ENCODE results near the gene RFX3.

RFX3 gene

GRCh38 chr9:3532158-3532557, 6.4 kb upstream of the RFX3 start:
- peaks cover 27% of the 10 kb centered on the region for H3K36me3 ChIP-seq (ENCODE audit: insufficient read depth, low read length)
- H3F3A ChIP-seq (ENCODE audit: insufficient read depth, low read length), result 0 out of 2 replicates have a peak, but pooled peaks cover 3% of the 10 kb centered on the region
- TF ChIP-seq EZH2 (IDR thresholded peaks at IDR 0.05; ENCODE audit: borderline replicate concordance, low read length), result no peak
- TF ChIP-seq, protein P1, sequence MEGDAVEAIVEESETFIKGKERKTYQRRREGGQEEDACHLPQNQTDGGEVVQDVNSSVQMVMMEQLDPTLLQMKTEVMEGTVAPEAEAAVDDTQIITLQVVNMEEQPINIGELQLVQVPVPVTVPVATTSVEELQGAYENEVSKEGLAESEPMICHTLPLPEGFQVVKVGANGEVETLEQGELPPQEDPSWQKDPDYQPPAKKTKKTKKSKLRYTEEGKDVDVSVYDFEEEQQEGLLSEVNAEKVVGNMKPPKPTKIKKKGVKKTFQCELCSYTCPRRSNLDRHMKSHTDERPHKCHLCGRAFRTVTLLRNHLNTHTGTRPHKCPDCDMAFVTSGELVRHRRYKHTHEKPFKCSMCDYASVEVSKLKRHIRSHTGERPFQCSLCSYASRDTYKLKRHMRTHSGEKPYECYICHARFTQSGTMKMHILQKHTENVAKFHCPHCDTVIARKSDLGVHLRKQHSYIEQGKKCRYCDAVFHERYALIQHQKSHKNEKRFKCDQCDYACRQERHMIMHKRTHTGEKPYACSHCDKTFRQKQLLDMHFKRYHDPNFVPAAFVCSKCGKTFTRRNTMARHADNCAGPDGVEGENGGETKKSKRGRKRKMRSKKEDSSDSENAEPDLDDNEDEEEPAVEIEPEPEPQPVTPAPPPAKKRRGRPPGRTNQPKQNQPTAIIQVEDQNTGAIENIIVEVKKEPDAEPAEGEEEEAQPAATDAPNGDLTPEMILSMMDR (IDR thresholded peaks at IDR 0.05; ENCODE audit: low read length), result no peak
- H3K9me3 ChIP-seq (ENCODE audit: low read length), result no peaks in the 10 kb centered on the region
- H3K27ac ChIP-seq (ENCODE audit: low read depth, low read length, poor library complexity, severe bottlenecking), result no peak overlapping the region
- no peak overlapping the region for H3K9ac ChIP-seq (ENCODE audit: low read length)
- H3K4me2 ChIP-seq (ENCODE audit: low read length), result no peak overlapping the region
- peaks cover 33% of the 10 kb centered on the region for H3K79me2 ChIP-seq (ENCODE audit: insufficient read depth, low read length)
- no peak overlapping the region for H3K4me3 ChIP-seq (ENCODE audit: low read depth, low read length, poor library complexity, severe bottlenecking)
- H3K4me1 ChIP-seq (ENCODE audit: insufficient read depth, low read length, severe bottlenecking), result peaks cover 24% of the 10 kb centered on the region
- no peaks in the 10 kb centered on the region for H3K27me3 ChIP-seq (ENCODE audit: insufficient read depth, low read length)
- H2AFZ ChIP-seq (ENCODE audit: low read length), result no peak overlapping the region
- H4K20me1 ChIP-seq (ENCODE audit: insufficient read depth, low read length), result no peaks in the 10 kb centered on the region
- H3K9me2 ChIP-seq (ENCODE audit: low read depth, low read length), result no peaks in the 10 kb centered on the region

GRCh38 chr9:3528451-3528850, 2.6 kb upstream of the RFX3 start:
- Histone ChIP-seq H3K4me2 (ENCODE audit: low read length) (peak overlapping the region; percentile 92), H3K4me3 (ENCODE audit: low read depth, low read length, poor library complexity, severe bottlenecking) (peak overlapping the region; percentile 81), H3F3A (ENCODE audit: insufficient read depth, low read length) (no peaks in the 10 kb centered on the region), H3K36me3 (ENCODE audit: insufficient read depth, low read length) (peaks cover 27% of the 10 kb centered on the region), H3K9me2 (ENCODE audit: low read depth, low read length) (no peaks in the 10 kb centered on the region), H3K9me3 (ENCODE audit: low read length) (no peaks in the 10 kb centered on the region), H3K9ac (ENCODE audit: low read length) (peak overlapping the region; percentile 96), H3K79me2 (ENCODE audit: insufficient read depth, low read length) (peaks cover 54% of the 10 kb centered on the region), H2AFZ (ENCODE audit: low read length) (no peak overlapping the region), H3K4me1 (ENCODE audit: insufficient read depth, low read length, severe bottlenecking) (peaks cover 33% of the 10 kb centered on the region), H3K27ac (ENCODE audit: low read depth, low read length, poor library complexity, severe bottlenecking) (peak overlapping the region; percentile 97), H4K20me1 (ENCODE audit: insufficient read depth, low read length) (no peaks in the 10 kb centered on the region), H3K27me3 (ENCODE audit: insufficient read depth, low read length) (no peaks in the 10 kb centered on the region)
- TF ChIP-seq, protein P1 (IDR thresholded peaks at IDR 0.05; ENCODE audit: low read length), result no peak
- TF ChIP-seq EZH2 (IDR thresholded peaks at IDR 0.05; ENCODE audit: borderline replicate concordance, low read length), result no peak

DNA sequence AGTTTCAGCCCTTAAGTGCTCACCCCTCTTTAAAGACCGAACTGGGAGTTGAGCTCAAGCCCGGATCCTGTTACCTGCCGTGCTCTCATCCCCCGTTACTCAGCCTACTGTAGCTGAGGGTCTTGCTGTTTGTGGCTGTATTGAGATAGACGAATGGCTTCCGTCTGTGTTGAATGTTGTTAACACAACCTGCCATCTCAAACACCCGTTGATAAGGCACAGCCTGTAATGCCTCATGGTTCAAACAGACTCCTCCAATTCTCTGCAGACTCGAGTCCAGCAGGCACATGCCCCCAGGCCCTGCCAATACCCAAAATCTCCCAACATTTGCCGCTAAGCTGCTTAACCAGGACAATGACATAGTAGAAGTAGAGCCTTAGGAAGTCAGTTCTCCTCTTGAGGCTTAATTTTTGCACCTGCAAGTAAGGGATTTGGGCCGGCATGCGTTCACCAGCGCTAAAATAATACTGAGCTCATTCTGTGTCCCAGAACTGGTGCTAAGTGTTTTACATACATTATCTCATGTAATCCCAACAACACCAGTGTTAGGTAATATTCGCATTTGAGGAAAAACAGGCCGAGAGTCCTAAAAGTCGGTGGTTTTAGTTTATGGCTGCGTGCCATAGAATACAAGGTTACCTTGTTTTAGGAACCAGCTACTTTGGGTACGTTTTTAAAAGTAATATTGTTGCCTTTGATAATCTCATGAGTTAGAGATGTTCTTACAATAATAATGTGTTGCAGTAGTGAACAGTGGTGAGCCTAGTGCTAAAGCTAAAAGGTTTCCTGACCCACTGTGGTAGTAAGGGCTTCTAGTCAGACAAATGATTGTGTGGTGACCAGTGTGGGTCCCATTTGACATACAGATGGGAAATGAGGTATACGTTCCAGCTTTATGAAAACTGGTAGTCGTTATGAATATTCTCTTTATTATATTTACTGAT, 1.5 kb upstream of the RFX3 start:
- no peaks in the 10 kb centered on the region for H3K27me3 ChIP-seq (ENCODE audit: insufficient read depth, low read length)
- H3K9ac ChIP-seq (ENCODE audit: low read length), result peak overlapping the region; percentile 96
- peak overlapping the region; percentile 92 for H3K4me2 ChIP-seq (ENCODE audit: low read length)
- peak overlapping the region; percentile 97 for H3K27ac ChIP-seq (ENCODE audit: low read depth, low read length, poor library complexity, severe bottlenecking)
- H3K4me3 ChIP-seq (ENCODE audit: low read depth, low read length, poor library complexity, severe bottlenecking), result peak overlapping the region; percentile 81
- no peaks in the 10 kb centered on the region for H3K9me2 ChIP-seq (ENCODE audit: low read depth, low read length)
- H3K36me3 ChIP-seq (ENCODE audit: insufficient read depth, low read length), result peaks cover 27% of the 10 kb centered on the region
- H3K4me1 ChIP-seq (ENCODE audit: insufficient read depth, low read length, severe bottlenecking), result peaks cover 45% of the 10 kb centered on the region
- H2AFZ ChIP-seq (ENCODE audit: low read length), result no peak overlapping the region
- no peaks in the 10 kb centered on the region for H4K20me1 ChIP-seq (ENCODE audit: insufficient read depth, low read length)
- peaks cover 66% of the 10 kb centered on the region for H3K79me2 ChIP-seq (ENCODE audit: insufficient read depth, low read length)
- H3F3A ChIP-seq (ENCODE audit: insufficient read depth, low read length), result no peaks in the 10 kb centered on the region
- no peaks in the 10 kb centered on the region for H3K9me3 ChIP-seq (ENCODE audit: low read length)
- no peak for TF ChIP-seq EZH2 (IDR thresholded peaks at IDR 0.05; ENCODE audit: borderline replicate concordance, low read length)
- TF ChIP-seq, protein P1 (IDR thresholded peaks at IDR 0.05; ENCODE audit: low read length), result no peak

Measured in OCI-LY1 (cell line).